Measurements from ENCODE around the gene ZNF586. TPM values are rescaled to one million over a fixed set of nuclear protein-coding genes. Genes with fewer than 3 reads are reported as not detected.
"Not testable (repeated sequence)": the region's sequence is repeated elsewhere in the genome, so short reads cannot be mapped to it uniquely, and the experiment has no call there.

The ZNF586 gene
- total and polyA plus RNA-seq, 5 experiments from 2014 or later, result 17.7 to 46.9 (median 21.5) TPM

DNA sequence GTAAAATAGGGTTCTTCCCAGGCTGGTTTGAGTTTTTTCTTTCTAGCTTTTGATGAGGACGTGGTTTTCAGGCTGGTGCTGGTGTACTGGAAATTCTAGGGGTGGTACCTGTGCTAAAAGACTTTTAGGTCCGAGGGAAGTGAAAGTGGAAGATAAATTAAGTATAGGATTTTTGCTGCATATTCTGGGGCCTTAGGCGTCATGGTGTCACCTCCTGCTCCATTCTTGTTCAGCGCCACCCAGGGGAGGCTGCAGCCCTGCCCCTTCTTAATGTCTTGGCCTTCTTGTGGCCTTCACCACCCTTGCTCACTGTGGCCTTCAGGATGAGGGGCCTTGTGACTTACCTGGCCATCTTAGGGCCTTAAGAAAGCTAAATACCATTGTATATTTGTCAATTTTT lies 32.8 kb downstream of the ZNF586 start:
- POLR2A ChIA-PET, result interaction anchor here (0.8 to 2.8 kb wide), 2 partner anchors 18 to 33 kb away, joined by 3 to 10 read pairs; partner anchors contain the start of gene ZNF586
- Mint-ChIP-seq H3K4me1 (peaks cover 15 to 41% (median 33%) of the 10 kb centered on the region in 4 donors), H3K27ac (peak overlapping the region in 6 of 10 donors; percentile 27 to 85 (median 44)), H3K36me3 (peaks cover 0 to 44% (median 33%) of the 10 kb centered on the region in 3 donors), H3K4me3 (peak overlapping the region in 1 of 10 donors; percentile 29), H3K9me3 (peaks cover 0 to 9% (median 0%) of the 10 kb centered on the region in 9 donors), H3K27me3 (no peaks in the 10 kb centered on the region)
- DNase-seq (no peak), ATAC-seq (peak in 1 of 2 donors; percentile 41)

- H3K27me3 Mint-ChIP-seq, result no peaks in the 10 kb centered on the region
- peak overlapping the region; percentile 1 to 96 (median 82) for H3K27ac Mint-ChIP-seq
- H3K4me1 Mint-ChIP-seq, result peaks cover 15 to 41% (median 34%) of the 10 kb centered on the region in 4 donors
- no peak for ATAC-seq
- peaks cover 0 to 9% (median 0%) of the 10 kb centered on the region in 9 donors for H3K9me3 Mint-ChIP-seq
- H3K36me3 Mint-ChIP-seq, result peaks cover 0 to 52% (median 37%) of the 10 kb centered on the region in 3 donors
- H3K4me3 Mint-ChIP-seq, result peak overlapping the region; percentile 74 to 94 (median 84)
- POLR2A ChIA-PET, result no interaction called here
- no peak for DNase-seq
Observed at GRCh38 chr19:57803265-57803593, 33.8 kb downstream of the ZNF586 start.

- peaks cover 0 to 56% (median 41%) of the 10 kb centered on the region in 3 donors for H3K36me3 Mint-ChIP-seq
Observed at GRCh38 chr19:57803594-57804325, 34.3 kb downstream of the ZNF586 start.

DNA sequence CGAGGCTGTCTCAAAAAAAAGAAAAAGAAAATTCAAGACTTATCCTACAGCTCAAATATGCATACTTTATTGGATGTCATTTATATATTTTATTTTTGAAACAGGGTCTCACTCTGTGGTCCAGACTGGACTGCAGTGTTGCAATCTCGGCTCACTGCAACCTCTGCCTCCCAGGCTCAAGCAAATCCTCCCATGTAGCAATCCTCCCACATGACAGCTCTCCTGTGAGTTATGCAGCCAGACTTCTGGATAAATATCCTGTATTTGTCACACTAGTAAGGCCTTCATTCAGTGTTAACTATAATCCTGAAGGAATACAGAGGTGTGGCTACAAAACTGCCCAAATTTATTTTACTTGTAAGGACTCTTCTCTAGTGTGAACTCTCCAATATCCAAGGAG lies 38.1 kb downstream of the ZNF586 start:
- peaks cover 22 to 58% (median 44%) of the 10 kb centered on the region in 4 donors for H3K4me1 Mint-ChIP-seq
- H3K9me3 Mint-ChIP-seq, result peaks cover 0 to 2% (median 0%) of the 10 kb centered on the region in 9 donors
- H3K27ac Mint-ChIP-seq, result peak overlapping the region in 1 of 10 donors; percentile 41
- no peak for ATAC-seq
- no peak overlapping the region for H3K4me3 Mint-ChIP-seq
- POLR2A ChIA-PET, result no interaction called here
- H3K36me3 Mint-ChIP-seq, result peaks cover 0 to 58% (median 34%) of the 10 kb centered on the region in 3 donors
- DNase-seq, result no peak
- no peaks in the 10 kb centered on the region for H3K27me3 Mint-ChIP-seq

More at GRCh38 chr19:57803594-57804325, 34.3 kb downstream of the ZNF586 start:
- Mint-ChIP-seq H3K27ac (peak overlapping the region; percentile 21 to 96 (median 82)), H3K9me3 (peaks cover 0 to 9% (median 0%) of the 10 kb centered on the region in 9 donors), H3K27me3 (no peaks in the 10 kb centered on the region), H3K4me1 (peaks cover 17 to 43% (median 35%) of the 10 kb centered on the region in 4 donors), H3K4me3 (peak overlapping the region; percentile 74 to 94 (median 84))
- peak; percentile 59 to 76 for ATAC-seq
- POLR2A ChIA-PET, result no interaction called here
- peak in 6 of 10 donors; percentile 5 to 30 (median 16) for DNase-seq

- POLR2A ChIA-PET, H3K27me3 Mint-ChIP-seq, H3K9me3 Mint-ChIP-seq, DNase-seq, ATAC-seq: not testable (repeated sequence)
- H3K4me1 Mint-ChIP-seq, result peaks cover 18 to 64% (median 52%) of the 10 kb centered on the region in 4 donors
- H3K4me3 Mint-ChIP-seq, result peak overlapping the region in 1 of 10 donors; percentile 14
- peaks cover 0 to 49% (median 34%) of the 10 kb centered on the region in 3 donors for H3K36me3 Mint-ChIP-seq
- H3K27ac Mint-ChIP-seq, result peak overlapping the region in 3 of 10 donors; percentile 19 to 79 (median 62)
Observed at GRCh38 chr19:57810410-57811295, 41.2 kb downstream of the ZNF586 start.

GRCh38 chr19:57812226-57812625 lies 42.8 kb downstream of the ZNF586 start:
- peaks cover 0 to 39% (median 28%) of the 10 kb centered on the region in 3 donors for H3K36me3 Mint-ChIP-seq
- ATAC-seq (no peak), DNase-seq (peak in 1 of 10 donors; percentile 5)
- no peaks in the 10 kb centered on the region for H3K27me3 Mint-ChIP-seq
- no peaks in the 10 kb centered on the region for H3K9me3 Mint-ChIP-seq
- peak overlapping the region; percentile 7 to 99 (median 78) for H3K4me3 Mint-ChIP-seq
- POLR2A ChIA-PET, result interaction anchor here (0.7 kb wide), 2 partner anchors 28 to 43 kb away, joined by 3 to 6 read pairs; partner anchors contain the start of gene ZNF586
- H3K4me1 Mint-ChIP-seq, result peaks cover 18 to 64% (median 55%) of the 10 kb centered on the region in 4 donors
- H3K27ac Mint-ChIP-seq, result peak overlapping the region; percentile 15 to 99 (median 71)

- H3K27me3 Mint-ChIP-seq, DNase-seq, ATAC-seq, H3K9me3 Mint-ChIP-seq: not testable (repeated sequence)
- peaks cover 18 to 64% (median 54%) of the 10 kb centered on the region in 4 donors for H3K4me1 Mint-ChIP-seq
- H3K36me3 Mint-ChIP-seq, result peaks cover 0 to 31% (median 21%) of the 10 kb centered on the region in 3 donors
- POLR2A ChIA-PET, result interaction anchor here (0.7 kb wide), 1 partner anchor 509 kb away, joined by 3 read pairs; no protein-coding TSS in a partner anchor
- H3K27ac Mint-ChIP-seq, result peak overlapping the region; percentile 15 to 99 (median 86)
- peak overlapping the region; percentile 67 to 99 (median 88) for H3K4me3 Mint-ChIP-seq
Observed at GRCh38 chr19:57812975-57813820, 43.7 kb downstream of the ZNF586 start.

GRCh38 chr19:57813919-57814504 lies 44.5 kb downstream of the ZNF586 start:
- Mint-ChIP-seq H3K9me3 (no peaks in the 10 kb centered on the region), H3K4me1 (peaks cover 16 to 64% (median 55%) of the 10 kb centered on the region in 4 donors), H3K27me3 (no peaks in the 10 kb centered on the region), H3K4me3 (peak overlapping the region; percentile 91 to 99 (median 96)), H3K36me3 (peaks cover 0 to 25% (median 15%) of the 10 kb centered on the region in 3 donors), H3K27ac (peak overlapping the region; percentile 91 to 99 (median 98))
- DNase-seq (no peak), ATAC-seq (no peak)
- POLR2A ChIA-PET, result interaction anchor here (0.7 to 1.6 kb wide), 4 partner anchors 45 to 508 kb away, joined by 3 to 6 read pairs (median 5); partner anchors contain the start of genes ZNF154, ZNF551 and ZNF586

GRCh38 chr19:57814505-57815246 lies 45.2 kb downstream of the ZNF586 start, which contains the start of gene ZNF552:
ZNF552 (minus strand) TSS chr19:57814913; CDS start chr19:57814743, 170 bp downstream.
- no peaks in the 10 kb centered on the region for H3K9me3 Mint-ChIP-seq
- POLR2A ChIA-PET, result interaction anchor here (0.8 to 1.6 kb wide), 7 partner anchors 34 to 661 kb away, joined by 3 to 6 read pairs (median 5); partner anchors contain the start of genes ZNF154, ZNF551, ZNF586 and ZNF776
- DNase-seq (peak; percentile 59 to 88 (median 76)), ATAC-seq (peak; percentile 79 to 82)
- H3K4me1 Mint-ChIP-seq, result peaks cover 15 to 60% (median 56%) of the 10 kb centered on the region in 4 donors
- peak within 1 kb of the TSS; percentile 91 to 99 (median 98) for H3K27ac Mint-ChIP-seq
- peaks cover 0 to 20% (median 12%) of the 10 kb centered on the region in 3 donors for H3K36me3 Mint-ChIP-seq
- H3K4me3 Mint-ChIP-seq, result peak within 1 kb of the TSS; percentile 91 to 99 (median 96)
- no peaks in the 10 kb centered on the region for H3K27me3 Mint-ChIP-seq

DNA sequence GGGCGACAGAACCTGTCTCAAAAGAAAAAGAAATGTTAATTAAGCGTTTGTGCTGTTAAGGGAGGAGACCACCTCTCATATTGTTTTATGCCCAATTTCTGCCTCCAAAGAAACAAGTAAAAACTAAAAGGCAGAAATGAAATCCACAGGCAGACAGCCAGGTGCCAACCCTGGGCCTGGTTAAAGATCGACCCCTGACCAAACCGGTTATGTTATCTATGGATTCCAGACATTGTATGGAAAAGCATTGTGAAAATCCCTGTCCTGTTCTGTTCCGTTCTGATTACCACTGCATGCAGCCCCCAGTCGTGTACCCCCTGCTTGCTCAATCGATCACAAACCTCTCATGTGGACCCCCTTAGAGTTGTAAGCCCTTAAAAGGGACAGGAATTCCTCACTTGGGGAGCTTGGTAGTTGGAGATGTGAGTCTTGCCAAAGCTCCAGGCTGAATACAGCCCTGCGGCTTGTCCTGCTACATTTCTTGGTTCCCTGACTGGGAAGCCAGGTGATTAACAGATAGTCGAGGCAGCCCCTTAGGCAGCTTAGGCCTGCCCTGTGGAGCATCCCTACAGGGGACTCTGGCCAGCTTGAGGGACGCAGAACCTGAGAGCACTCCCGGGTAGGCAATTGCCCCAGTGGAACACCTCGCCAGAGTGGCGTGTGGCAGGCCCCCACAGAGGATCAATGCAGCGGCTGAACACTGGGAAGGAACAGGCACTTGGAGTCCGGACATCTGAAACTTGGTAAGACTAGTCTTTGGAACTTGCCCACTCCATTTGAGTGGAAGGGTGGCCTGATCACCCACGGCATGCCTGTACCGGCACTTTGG lies 46.0 kb downstream of the ZNF586 start:
- POLR2A ChIA-PET, result interaction anchor here (0.8 to 1.6 kb wide), 7 partner anchors 34 to 660 kb away, joined by 3 to 6 read pairs (median 5); partner anchors contain the start of genes ZNF154, ZNF551, ZNF586 and ZNF776
- Mint-ChIP-seq H3K4me3 (peak overlapping the region; percentile 91 to 99 (median 96)), H3K4me1 (peaks cover 17 to 64% (median 57%) of the 10 kb centered on the region in 4 donors), H3K36me3 (peaks cover 0 to 12% (median 5%) of the 10 kb centered on the region in 3 donors), H3K9me3 (no peaks in the 10 kb centered on the region), H3K27ac (peak overlapping the region; percentile 91 to 99 (median 98)), H3K27me3 (no peaks in the 10 kb centered on the region)
- no peak for DNase-seq
- no peak for ATAC-seq
